Measurements from ENCODE around the gene ALKBH1.

GRCh38 chr14:77730976-77731497, 23.2 kb upstream of the ALKBH1 start:
- no peak for TF ChIP-seq CTCF (IDR thresholded peaks at IDR 0.05)
- no peak for TF ChIP-seq POLR2A (IDR thresholded peaks at IDR 0.05)
